Measurements from ENCODE around the gene MALRD1.

MALRD1 gene

GRCh38 chr10:19107406-19107805 is 58.8 kb downstream of the MALRD1 start:
- no peak for DNase-seq (ENCODE audit: low read depth in 2 of 2)

- no peak for DNase-seq (ENCODE audit: low read depth in 2 of 2)
Measured at GRCh38 chr10:19111501-19112267, 63.1 kb downstream of the MALRD1 start.

- no peak for DNase-seq (ENCODE audit: low read depth in 2 of 2)
Measured at GRCh38 chr10:19117438-19117837, 68.8 kb downstream of the MALRD1 start.

GRCh38 chr10:19119191-19119590 is 70.6 kb downstream of the MALRD1 start:
- DNase-seq (ENCODE audit: low read depth in 2 of 2) = no peak

GRCh38 chr10:19120381-19120908 is 71.8 kb downstream of the MALRD1 start:
- no peak for DNase-seq (ENCODE audit: low read depth in 2 of 2)

GRCh38 chr10:19133992-19134391 is 85.4 kb downstream of the MALRD1 start:
- no peak for DNase-seq (ENCODE audit: low read depth in 2 of 2)

GRCh38 chr10:19142967-19143366 is 94.4 kb downstream of the MALRD1 start:
- no peak for DNase-seq (ENCODE audit: low read depth in 2 of 2)

- no peak for DNase-seq (ENCODE audit: low read depth in 2 of 2)
Measured at GRCh38 chr10:19144206-19144605, 95.6 kb downstream of the MALRD1 start.

GRCh38 chr10:19154375-19154774 is 105.8 kb downstream of the MALRD1 start:
- no peak for DNase-seq (ENCODE audit: low read depth in 2 of 2)

GRCh38 chr10:19158358-19158757 is 109.8 kb downstream of the MALRD1 start:
- DNase-seq (ENCODE audit: low read depth in 2 of 2) = no peak

- no peak for DNase-seq (ENCODE audit: low read depth in 2 of 2)
Measured at GRCh38 chr10:19158870-19159269, 110.3 kb downstream of the MALRD1 start.

GRCh38 chr10:19164461-19164860 is 115.9 kb downstream of the MALRD1 start:
- no peak for DNase-seq (ENCODE audit: low read depth in 2 of 2)

- DNase-seq (ENCODE audit: low read depth in 2 of 2) = no peak
Measured at GRCh38 chr10:19168584-19168983, 120.0 kb downstream of the MALRD1 start.

- DNase-seq (ENCODE audit: low read depth in 2 of 2) = no peak
Measured at GRCh38 chr10:19169041-19169440, 120.4 kb downstream of the MALRD1 start.

GRCh38 chr10:19169684-19170083 is 121.1 kb downstream of the MALRD1 start:
- DNase-seq (ENCODE audit: low read depth in 2 of 2) = no peak

- no peak for DNase-seq (ENCODE audit: low read depth in 2 of 2)
Measured at GRCh38 chr10:19178675-19179074, 130.1 kb downstream of the MALRD1 start.

- no peak for DNase-seq (ENCODE audit: low read depth in 2 of 2)
Measured at GRCh38 chr10:19184891-19185290, 136.3 kb downstream of the MALRD1 start.

- no peak for DNase-seq (ENCODE audit: low read depth in 2 of 2)
Measured at GRCh38 chr10:19194866-19195265, 146.3 kb downstream of the MALRD1 start.

- DNase-seq (ENCODE audit: low read depth in 2 of 2) = no peak
Measured at GRCh38 chr10:19195698-19196097, 147.1 kb downstream of the MALRD1 start.

- no peak for DNase-seq (ENCODE audit: low read depth in 2 of 2)
Measured at GRCh38 chr10:19200211-19200610, 151.6 kb downstream of the MALRD1 start.

GRCh38 chr10:19204246-19204917 is 155.8 kb downstream of the MALRD1 start:
- no peak for DNase-seq (ENCODE audit: low read depth in 2 of 2)

GRCh38 chr10:19209319-19209718 is 160.7 kb downstream of the MALRD1 start:
- DNase-seq (ENCODE audit: low read depth in 2 of 2) = no peak

GRCh38 chr10:19212590-19212989 is 164.0 kb downstream of the MALRD1 start:
- no peak for DNase-seq (ENCODE audit: low read depth in 2 of 2)

All from stimulated activated CD4-positive, alpha-beta T cell treated with anti-CD3 and anti-CD28 coated beads, Interleukin-1b, Interleukin-23, amount 100 ng/mL, for 4 hours (primary cell).